Mammary epithelial cell (primary cell): Measurements from ENCODE around the gene TEX51.

ENCODE experiments used
- EZH2 ChIP-seq: IDR thresholded peaks from 2 replicates; pipeline ENCODE4 v1.6.1; 2012; ENCODE audit warnings: low read length, inconsistent platforms, borderline replicate concordance
- TF ChIP-seq, protein P1 (sequence below), 2 donors: IDR thresholded peaks in 1 of 2; conservative IDR thresholded peaks in 1 of 2; 2 replicates each; pipeline ENCODE4 v1.5.1; 2011 to 2012; ENCODE audit warnings: inconsistent platforms in 2 of 2, low read length in 2 of 2, mild to moderate bottlenecking in 2 of 2, control low read depth in 1 of 2, low read depth in 1 of 2; ENCODE audit not compliant: insufficient read depth in 1 of 2; ENCODE audit errors: extremely low read depth in 1 of 2

DNA sequence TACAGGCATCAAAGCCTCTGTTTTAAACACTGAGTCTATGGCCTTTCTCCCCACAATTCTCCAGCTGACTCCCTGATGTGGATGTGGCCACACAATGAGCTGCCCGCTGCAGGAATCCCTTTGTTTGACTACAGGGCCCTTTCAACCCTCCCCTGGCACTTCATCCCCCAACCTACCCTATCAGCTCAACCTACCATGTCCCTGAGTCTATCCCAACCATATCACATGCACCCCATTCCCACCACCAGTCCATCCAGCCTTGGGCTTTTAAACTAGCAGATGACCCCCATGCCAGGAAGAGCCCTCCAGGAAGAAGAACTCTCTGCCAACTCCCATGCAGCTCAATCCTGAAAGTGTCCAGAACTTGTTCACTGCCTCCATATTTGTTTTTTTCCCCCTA is 46.9 kb upstream of the TEX51 start:
- TF ChIP-seq, protein P1, sequence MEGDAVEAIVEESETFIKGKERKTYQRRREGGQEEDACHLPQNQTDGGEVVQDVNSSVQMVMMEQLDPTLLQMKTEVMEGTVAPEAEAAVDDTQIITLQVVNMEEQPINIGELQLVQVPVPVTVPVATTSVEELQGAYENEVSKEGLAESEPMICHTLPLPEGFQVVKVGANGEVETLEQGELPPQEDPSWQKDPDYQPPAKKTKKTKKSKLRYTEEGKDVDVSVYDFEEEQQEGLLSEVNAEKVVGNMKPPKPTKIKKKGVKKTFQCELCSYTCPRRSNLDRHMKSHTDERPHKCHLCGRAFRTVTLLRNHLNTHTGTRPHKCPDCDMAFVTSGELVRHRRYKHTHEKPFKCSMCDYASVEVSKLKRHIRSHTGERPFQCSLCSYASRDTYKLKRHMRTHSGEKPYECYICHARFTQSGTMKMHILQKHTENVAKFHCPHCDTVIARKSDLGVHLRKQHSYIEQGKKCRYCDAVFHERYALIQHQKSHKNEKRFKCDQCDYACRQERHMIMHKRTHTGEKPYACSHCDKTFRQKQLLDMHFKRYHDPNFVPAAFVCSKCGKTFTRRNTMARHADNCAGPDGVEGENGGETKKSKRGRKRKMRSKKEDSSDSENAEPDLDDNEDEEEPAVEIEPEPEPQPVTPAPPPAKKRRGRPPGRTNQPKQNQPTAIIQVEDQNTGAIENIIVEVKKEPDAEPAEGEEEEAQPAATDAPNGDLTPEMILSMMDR (conservative IDR thresholded peaks at IDR 0.05 in 1 of 2, IDR thresholded peaks at IDR 0.05 in 1 of 2; ENCODE audit: extremely low read depth in 1 of 2, insufficient read depth in 1 of 2, low read depth in 1 of 2, low read length in 2 of 2), result no peak
- TF ChIP-seq EZH2, result no peak
